Measurements from ENCODE around the gene SGK1. TPM values are rescaled to one million over a fixed set of nuclear protein-coding genes. Genes with fewer than 3 reads are reported as not detected.

Gene SGK1
- polyA plus RNA-seq, 1 donor from 2014 or later: 10.3 TPM

GRCh38 chr6:134330555-134330954 lies 12.6 kb upstream of the SGK1 start:
- Histone ChIP-seq H2AFZ (ENCODE audit: low read depth, low read length) (no peak overlapping the region), H3K27ac (ENCODE audit: low read length) (no peak overlapping the region), H3K4me2 (ENCODE audit: low read length) (no peak overlapping the region), H3K9ac (ENCODE audit: low read length) (no peak overlapping the region), H4K20me1 (ENCODE audit: insufficient read depth) (no peaks in the 10 kb centered on the region), H3K79me2 (replicated peaks; ENCODE audit: insufficient read depth, low read length) (no peaks in the 10 kb centered on the region), H3K36me3 (ENCODE audit: insufficient read depth, low read length) (no peaks in the 10 kb centered on the region), H3K27me3 (ENCODE audit: insufficient read depth, low read depth, low read length) (no peaks in the 10 kb centered on the region), H3F3A (ENCODE audit: insufficient read depth, low read length, poor library complexity, severe bottlenecking) (no peaks in the 10 kb centered on the region), H3K4me3 (ENCODE audit: low read length) (no peak overlapping the region), H3K9me3 (ENCODE audit: low read length) (no peaks in the 10 kb centered on the region), H3K9me2 (ENCODE audit: insufficient read depth, low read length) (no peaks in the 10 kb centered on the region)
- no peak for TF ChIP-seq TAF1 (IDR thresholded peaks at IDR 0.05; ENCODE audit: low read depth)
- TF ChIP-seq EP300 (conservative IDR thresholded peaks at IDR 0.05; ENCODE audit: poor library complexity, severe bottlenecking): no peak
- TF ChIP-seq MXI1 (conservative IDR thresholded peaks at IDR 0.05; ENCODE audit: poor library complexity, severe bottlenecking): no peak
- no peak for TF ChIP-seq RAD21 (conservative IDR thresholded peaks at IDR 0.05)
- no peak for TF ChIP-seq REST (IDR thresholded peaks at IDR 0.05; ENCODE audit: borderline replicate concordance)
- TF ChIP-seq SMC3 (conservative IDR thresholded peaks at IDR 0.05; ENCODE audit: poor library complexity): no peak
- no peak for TF ChIP-seq CTCF (IDR thresholded peaks at IDR 0.05; ENCODE audit: poor library complexity, severe bottlenecking)
- no peak for TF ChIP-seq EZH2 (IDR thresholded peaks at IDR 0.05; ENCODE audit: borderline replicate concordance, insufficient read depth, low read length, poor library complexity, severe bottlenecking)
- TF ChIP-seq POLR2AphosphoS5 (IDR thresholded peaks at IDR 0.05): no peak

- Histone ChIP-seq H2AFZ (ENCODE audit: low read depth, low read length) (no peak overlapping the region), H3K4me3 (ENCODE audit: low read length) (no peak overlapping the region), H3K9me2 (ENCODE audit: insufficient read depth, low read length) (no peaks in the 10 kb centered on the region), H3K79me2 (replicated peaks; ENCODE audit: insufficient read depth, low read length) (no peaks in the 10 kb centered on the region), H3K36me3 (ENCODE audit: insufficient read depth, low read length) (no peaks in the 10 kb centered on the region), H3K9me3 (ENCODE audit: low read length) (no peaks in the 10 kb centered on the region), H3K27me3 (ENCODE audit: insufficient read depth, low read depth, low read length) (no peaks in the 10 kb centered on the region), H3K9ac (ENCODE audit: low read length) (no peak overlapping the region), H3K4me2 (ENCODE audit: low read length) (no peak overlapping the region), H3K27ac (ENCODE audit: low read length) (no peak overlapping the region), H3F3A (ENCODE audit: insufficient read depth, low read length, poor library complexity, severe bottlenecking) (no peaks in the 10 kb centered on the region), H4K20me1 (ENCODE audit: insufficient read depth) (no peaks in the 10 kb centered on the region)
- TF ChIP-seq REST (IDR thresholded peaks at IDR 0.05; ENCODE audit: borderline replicate concordance) (no peak), MXI1 (conservative IDR thresholded peaks at IDR 0.05; ENCODE audit: poor library complexity, severe bottlenecking) (no peak), EZH2 (IDR thresholded peaks at IDR 0.05; ENCODE audit: borderline replicate concordance, insufficient read depth, low read length, poor library complexity, severe bottlenecking) (no peak), RAD21 (conservative IDR thresholded peaks at IDR 0.05) (no peak), SMC3 (conservative IDR thresholded peaks at IDR 0.05; ENCODE audit: poor library complexity) (no peak), POLR2AphosphoS5 (IDR thresholded peaks at IDR 0.05) (no peak), EP300 (conservative IDR thresholded peaks at IDR 0.05; ENCODE audit: poor library complexity, severe bottlenecking) (no peak), TAF1 (IDR thresholded peaks at IDR 0.05; ENCODE audit: low read depth) (no peak), CTCF (IDR thresholded peaks at IDR 0.05; ENCODE audit: poor library complexity, severe bottlenecking) (no peak)
Observed at GRCh38 chr6:134328792-134329191, 10.9 kb upstream of the SGK1 start.
